Activated naive CD4-positive, alpha-beta T cell treated with anti-CD3 and anti-CD28 coated beads for 36 hours (primary cell): ENCODE measurements around the gene DAZL. TPM values are rescaled to one million over a fixed set of nuclear protein-coding genes. Genes with fewer than 3 reads are reported as not detected.

Experiments used
- CTCF ChIA-PET: fragments of 350-600 bp; sonication (Branson Sonifier 250); formaldehyde crosslinking; loops from one replicate; lab custom pipeline; 2021; ENCODE audit warnings: antibody characterized with exemption; lab: Charles Lee
- DNase-seq: peaks from one replicate; pipeline ENCODE4 v3.0.0-alpha.2; 2020
- H3K27ac Mint-ChIP-seq: one replicate; pipeline ENCODE4 v1.8.0; 2021; ENCODE audit warnings: mild to moderate bottlenecking, mixed read lengths
- H3K27me3 Mint-ChIP-seq: one replicate; pipeline ENCODE4 v1.8.0; 2021; ENCODE audit warnings: low read depth, mixed read lengths
- H3K36me3 Mint-ChIP-seq: one replicate; pipeline ENCODE4 v1.8.0; 2021; ENCODE audit warnings: low read depth, mixed read lengths
- H3K4me1 Mint-ChIP-seq: one replicate; pipeline ENCODE4 v1.8.0; 2021; ENCODE audit warnings: low read depth, mixed read lengths
- H3K4me3 Mint-ChIP-seq: one replicate; pipeline ENCODE4 v1.8.0; 2021; ENCODE audit warnings: mild to moderate bottlenecking, moderate library complexity, mixed read lengths
- H3K9me3 Mint-ChIP-seq: one replicate; pipeline ENCODE4 v1.8.0; 2021; ENCODE audit warnings: mixed read lengths
- intact Hi-C: fragments of 100-400 bp; cut with micrococcal nuclease; formaldehyde crosslinking; loops from one replicate; pipeline ENCODE4 v1.15.1; 2023
- total RNA-seq, 2 experiments: library from RNA; stranded (reverse); gene quantifications; one replicate each; pipeline ENCODE4 v1.2.3, GENCODE V29; 2021

The DAZL gene
- total RNA-seq, 2 experiments from 2014 or later = not detected

DNA sequence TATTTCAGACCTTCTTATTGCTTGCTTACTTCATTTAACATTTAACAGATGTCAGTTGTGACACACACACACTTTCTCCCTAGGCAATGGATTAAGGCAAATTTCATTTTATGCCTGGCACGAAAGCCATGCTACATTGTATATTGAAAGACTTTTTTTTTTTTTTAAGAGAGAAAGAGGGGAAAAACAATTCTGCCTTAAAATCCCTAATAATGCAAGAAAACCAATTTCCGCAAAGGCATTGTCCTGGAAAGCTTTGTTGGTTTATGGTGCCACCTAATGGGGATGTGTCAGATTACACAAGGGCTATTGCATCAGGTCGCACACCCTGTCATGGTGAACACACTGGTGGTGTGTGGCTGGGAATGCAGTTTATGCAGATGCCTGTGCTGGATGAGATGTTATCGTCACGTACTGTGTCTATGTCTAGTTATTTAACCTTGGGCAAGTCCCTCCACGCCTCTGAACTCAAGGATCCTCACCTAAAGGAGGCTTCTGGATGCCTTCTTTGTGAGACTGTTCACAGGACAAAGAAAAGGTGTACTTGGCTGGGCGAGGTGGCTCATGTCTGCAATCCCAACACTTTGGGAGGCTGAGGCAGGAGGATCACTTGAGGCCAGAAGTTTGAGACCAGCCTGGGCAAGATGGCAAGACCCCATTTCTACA, 54.4 kb downstream of the DAZL start:
- H3K27ac Mint-ChIP-seq = peak overlapping the region; percentile 77
- H3K27me3 Mint-ChIP-seq = no peaks in the 10 kb centered on the region
- peak overlapping the region; percentile 22 for H3K4me3 Mint-ChIP-seq
- no peaks in the 10 kb centered on the region for H3K9me3 Mint-ChIP-seq
- CTCF ChIA-PET = interaction anchor here (0.6 to 2.3 kb wide), 17 partner anchors 15 to 503 kb away, joined by 3 to 11 read pairs (median 4); partner anchors contain the start of genes DPH3, OXNAD1 and RFTN1
- peak; percentile 94 for DNase-seq
- no peaks in the 10 kb centered on the region for H3K36me3 Mint-ChIP-seq
- intact Hi-C loops = loop anchor here (1.0 to 2.0 kb wide), 9 partner anchors 30 to 503 kb away; partner anchors contain the start of gene OXNAD1
- peaks cover 17% of the 10 kb centered on the region for H3K4me1 Mint-ChIP-seq

DNA sequence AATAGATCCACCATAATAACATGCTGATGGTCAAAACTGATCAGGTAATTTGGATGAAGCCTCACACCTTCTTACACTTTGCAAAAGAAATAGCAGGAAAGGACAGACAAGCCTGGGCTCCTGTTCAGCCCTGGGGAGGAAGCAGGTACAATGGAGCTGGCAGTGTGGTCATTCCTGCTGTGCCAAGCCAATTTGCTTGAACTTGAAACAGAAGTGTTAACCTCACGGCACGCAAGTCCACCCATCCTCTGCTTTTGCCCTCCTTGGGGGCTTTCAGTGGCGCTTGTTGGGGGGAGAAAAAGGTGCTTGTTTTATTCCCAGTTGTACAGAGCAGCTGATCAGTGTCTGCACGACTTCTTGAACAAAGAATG, 54.9 kb downstream of the DAZL start:
- Mint-ChIP-seq H3K36me3 (no peaks in the 10 kb centered on the region), H3K4me1 (peaks cover 17% of the 10 kb centered on the region), H3K9me3 (no peaks in the 10 kb centered on the region), H3K27ac (no peak overlapping the region), H3K27me3 (no peaks in the 10 kb centered on the region), H3K4me3 (peak overlapping the region; percentile 22)
- DNase-seq = no peak
- CTCF ChIA-PET = interaction anchor here (0.7 to 2.3 kb wide), 13 partner anchors 16 to 502 kb away, joined by 3 to 11 read pairs (median 4); partner anchors contain the start of genes DPH3, OXNAD1 and RFTN1
- intact Hi-C loops = loop anchor here (1.0 to 2.0 kb wide), 9 partner anchors 29 to 502 kb away; partner anchors contain the start of gene OXNAD1

DNA sequence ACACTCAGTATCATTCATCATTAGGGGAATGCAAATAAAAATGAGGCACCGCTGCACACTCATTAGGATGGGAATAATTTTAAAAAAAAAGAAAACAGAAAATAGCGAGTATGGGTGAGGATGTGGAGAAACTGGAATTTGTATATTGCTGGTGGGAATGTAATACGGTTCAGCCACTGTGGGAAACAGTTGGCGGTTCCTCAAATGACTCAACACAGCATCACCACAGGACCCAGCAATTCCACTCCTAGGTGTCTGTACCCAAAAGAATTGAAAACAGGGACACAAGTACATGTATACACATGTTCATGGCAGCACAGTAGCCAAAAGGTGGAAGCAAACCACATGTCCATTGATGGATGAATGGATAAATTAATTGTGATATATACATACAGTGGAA, 56.5 kb downstream of the DAZL start:
- H3K4me3 Mint-ChIP-seq = no peak overlapping the region
- intact Hi-C loops = no loop called here
- CTCF ChIA-PET = interaction anchor here (1.7 kb wide), 1 partner anchor 258 kb away, joined by 4 read pairs; no protein-coding TSS in a partner anchor
- H3K27ac Mint-ChIP-seq = no peak overlapping the region
- no peaks in the 10 kb centered on the region for H3K27me3 Mint-ChIP-seq
- H3K4me1 Mint-ChIP-seq = peaks cover 17% of the 10 kb centered on the region
- no peak for DNase-seq
- H3K36me3 Mint-ChIP-seq = no peaks in the 10 kb centered on the region
- H3K9me3 Mint-ChIP-seq = no peaks in the 10 kb centered on the region

- Mint-ChIP-seq H3K36me3 (no peaks in the 10 kb centered on the region), H3K4me3 (no peak overlapping the region), H3K4me1 (peaks cover 17% of the 10 kb centered on the region), H3K27ac (no peak overlapping the region), H3K27me3 (no peaks in the 10 kb centered on the region), H3K9me3 (no peaks in the 10 kb centered on the region)
- DNase-seq = no peak
- CTCF ChIA-PET = interaction anchor here (0.8 to 1.7 kb wide), 4 partner anchors 35 to 280 kb away, joined by 3 to 4 read pairs (median 4); no protein-coding TSS in a partner anchor
- intact Hi-C loops = no loop called here
These were observed 57.5 kb downstream of the DAZL start for GRCh38 chr3:16547561-16548357.

DNA sequence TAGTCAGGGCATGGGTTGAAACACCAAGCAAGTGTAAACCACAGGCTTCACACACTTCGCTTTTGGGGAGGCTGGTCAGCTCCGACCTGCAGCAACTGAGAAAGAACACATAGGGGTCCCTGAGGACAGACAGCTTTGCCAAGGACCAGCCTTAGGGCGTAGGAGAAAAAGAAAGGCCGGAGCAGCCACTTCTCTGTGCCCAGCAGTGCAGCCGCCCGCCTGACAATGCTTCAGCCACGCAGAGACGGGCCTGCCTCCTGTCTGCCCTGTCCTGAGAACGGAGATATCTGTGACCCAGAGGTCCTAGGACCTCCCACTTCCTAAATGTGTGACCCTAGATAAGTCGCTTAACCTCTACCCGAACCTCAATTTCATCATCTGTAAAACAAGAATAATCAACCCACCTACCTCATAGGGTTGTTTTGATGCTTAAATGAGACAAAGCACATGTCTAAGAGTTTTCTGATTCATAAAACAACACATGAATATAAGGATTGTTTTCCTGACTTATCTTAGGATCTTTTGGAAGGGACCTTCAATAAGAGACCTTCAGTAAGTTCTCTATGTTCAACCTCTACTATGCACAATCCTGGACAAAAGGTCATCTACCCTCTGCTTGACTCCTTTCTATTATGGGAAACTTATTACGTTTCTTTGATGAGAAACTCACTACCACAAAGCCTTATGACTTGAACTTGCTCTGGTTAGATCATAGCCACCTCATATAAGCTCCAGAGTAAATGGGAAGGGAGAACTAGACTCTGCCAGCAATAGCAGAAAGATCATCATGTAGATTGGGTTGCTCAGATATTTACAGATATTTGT, 58.8 kb downstream of the DAZL start:
- DNase-seq = no peak
- no peaks in the 10 kb centered on the region for H3K9me3 Mint-ChIP-seq
- no peak overlapping the region for H3K4me3 Mint-ChIP-seq
- intact Hi-C loops = loop anchor here (1.0 kb wide), 1 partner anchor 25 kb away; no protein-coding TSS in a partner anchor
- H3K4me1 Mint-ChIP-seq = peaks cover 17% of the 10 kb centered on the region
- no peaks in the 10 kb centered on the region for H3K36me3 Mint-ChIP-seq
- H3K27me3 Mint-ChIP-seq = no peaks in the 10 kb centered on the region
- CTCF ChIA-PET = interaction anchor here (0.8 to 1.7 kb wide), 2 partner anchors 34 to 278 kb away, joined by 3 to 4 read pairs; no protein-coding TSS in a partner anchor
- H3K27ac Mint-ChIP-seq = no peak overlapping the region

DNA sequence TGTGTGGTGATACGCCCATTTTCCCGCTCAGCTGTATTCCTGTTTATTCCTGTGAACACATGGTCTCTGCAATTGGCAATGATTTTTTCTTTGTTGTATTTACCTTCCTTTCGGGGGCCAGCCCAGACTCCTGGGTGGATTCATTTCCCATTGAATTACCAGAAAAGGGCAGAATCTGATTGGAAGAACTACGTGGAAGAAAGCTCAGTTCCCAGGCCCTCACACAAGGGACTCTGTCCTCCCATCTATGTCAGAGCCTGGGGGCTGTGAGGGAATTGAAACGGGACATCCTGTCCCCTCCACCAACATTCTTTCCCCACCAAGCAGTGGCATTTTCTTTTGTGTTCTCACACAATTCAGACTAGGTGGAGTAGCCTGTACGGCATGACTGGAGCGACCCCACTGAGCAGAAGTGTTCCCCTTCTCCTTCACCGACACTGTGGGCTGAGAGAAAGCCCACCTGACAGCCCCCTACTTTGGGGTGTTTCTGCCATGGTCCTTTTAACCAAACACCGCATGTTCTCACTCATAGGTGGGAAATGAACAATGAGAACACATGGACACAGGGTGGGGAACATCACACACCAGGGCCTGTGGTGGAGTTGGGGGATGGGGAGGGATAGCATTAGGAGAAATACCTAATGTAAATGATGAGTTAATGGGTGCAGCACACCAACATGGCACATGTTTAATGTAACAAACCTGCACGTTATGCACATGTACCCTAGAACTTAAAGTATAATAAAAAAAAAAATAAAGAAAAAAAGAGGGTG, 59.6 kb downstream of the DAZL start:
- intact Hi-C loops = loop anchor here (1.0 kb wide), 1 partner anchor 24 kb away; no protein-coding TSS in a partner anchor
- no peaks in the 10 kb centered on the region for H3K36me3 Mint-ChIP-seq
- no peak overlapping the region for H3K27ac Mint-ChIP-seq
- no peaks in the 10 kb centered on the region for H3K27me3 Mint-ChIP-seq
- H3K4me3 Mint-ChIP-seq = no peak overlapping the region
- H3K9me3 Mint-ChIP-seq = no peaks in the 10 kb centered on the region
- no peak for DNase-seq
- peaks cover 10% of the 10 kb centered on the region for H3K4me1 Mint-ChIP-seq
- CTCF ChIA-PET = interaction anchor here (1.4 kb wide), 1 partner anchor 255 kb away, joined by 4 read pairs; no protein-coding TSS in a partner anchor

GRCh38 chr3:16543242-16543864, 61.9 kb downstream of the DAZL start:
- CTCF ChIA-PET = interaction anchor here (1.7 kb wide), 1 partner anchor 224 kb away, joined by 4 read pairs; no protein-coding TSS in a partner anchor
- Mint-ChIP-seq H3K9me3 (no peaks in the 10 kb centered on the region), H3K27ac (no peak overlapping the region), H3K27me3 (no peaks in the 10 kb centered on the region), H3K4me1 (peaks cover 6% of the 10 kb centered on the region), H3K4me3 (no peak overlapping the region), H3K36me3 (no peaks in the 10 kb centered on the region)
- DNase-seq = no peak
- intact Hi-C loops = no loop called here

- no peak overlapping the region for H3K27ac Mint-ChIP-seq
- H3K9me3 Mint-ChIP-seq = no peaks in the 10 kb centered on the region
- CTCF ChIA-PET = no interaction called here
- H3K36me3 Mint-ChIP-seq = no peaks in the 10 kb centered on the region
- intact Hi-C loops = no loop called here
- H3K4me1 Mint-ChIP-seq = no peaks in the 10 kb centered on the region
- no peak for DNase-seq
- peaks cover 2% of the 10 kb centered on the region for H3K27me3 Mint-ChIP-seq
- no peak overlapping the region for H3K4me3 Mint-ChIP-seq
These were observed 66.7 kb downstream of the DAZL start for GRCh38 chr3:16538507-16538906.

GRCh38 chr3:16536996-16537395, 68.2 kb downstream of the DAZL start:
- Mint-ChIP-seq H3K36me3 (no peaks in the 10 kb centered on the region), H3K27me3 (peaks cover 2% of the 10 kb centered on the region), H3K4me1 (no peaks in the 10 kb centered on the region), H3K9me3 (no peaks in the 10 kb centered on the region), H3K4me3 (no peak overlapping the region), H3K27ac (no peak overlapping the region)
- no peak for DNase-seq
- intact Hi-C loops = no loop called here
- CTCF ChIA-PET = interaction anchor here (1.2 to 1.5 kb wide), 2 partner anchors 10 to 11 kb away, joined by 4 to 6 read pairs; no protein-coding TSS in a partner anchor
